Body of pancreas (tissue), 4 donors: ENCODE results near the gene BTBD1. TPM values are rescaled to one million over a fixed set of nuclear protein-coding genes. Genes with fewer than 3 reads are reported as not detected.

Experiments used
- ATAC-seq: fragments of 150-250 bp; one replicate; pipeline ENCODE4 v1.9.1; 2016
- DNase-seq, 4 donors: peaks; one replicate each; pipeline ENCODE4 v3.0.0-alpha.2; 2019
- H3K27ac ChIP-seq, 4 donors: fragments of 200-600 bp; sonication (generic); 1 replicate in 3 of 4; 2 replicates in 1 of 4; pipeline versions ENCODE4 v1.5.1 to v1.6.1; 2016 to 2019; ENCODE audit warnings: mild to moderate bottlenecking in 1 of 4, mixed read lengths in 1 of 4, moderate library complexity in 1 of 4
- H3K27me3 ChIP-seq, 2 donors: fragments of 200-600 bp; sonication (generic); one replicate each; pipeline ENCODE4 v1.6.0; 2016; ENCODE audit warnings: mild to moderate bottlenecking in 1 of 2
- H3K36me3 ChIP-seq, 2 donors: fragments of 200-600 bp; sonication (generic); replicated peaks in 1 of 2; 2 replicates each; pipeline ENCODE4 v1.5.1; 2016; ENCODE audit warnings: low read depth in 2 of 2; ENCODE audit not compliant: insufficient read depth in 1 of 2
- H3K4me1 ChIP-seq: fragments of 200-600 bp; sonication (generic); one replicate; pipeline ENCODE4 v1.6.0; 2016
- H3K4me3 ChIP-seq, 2 donors: fragments of 200-600 bp; sonication (generic); 1 replicate in 1 of 2; 2 replicates in 1 of 2; pipeline ENCODE4 v1.5.1; 2016 to 2019
- H3K9me3 ChIP-seq, 3 donors: fragments of 200-600 bp; sonication (generic); 1 replicate in 2 of 3; 2 replicates in 1 of 3; pipeline ENCODE4 v1.5.1; 2016
- POLR2A ChIP-seq, 3 donors: fragments of 450-650 bp; IDR thresholded peaks; one replicate each; pipeline ENCODE4 v1.6.1; 2016; ENCODE audit warnings: antibody characterized with exemption in 3 of 3, mild to moderate bottlenecking in 2 of 3
- WGBS, 2 donors: methylation state at CpG; one replicate each; pipeline ENCODE4 v1.1.5; 2017; 5-methylcytosine and 5-hydroxymethylcytosine counted together
- intact Hi-C: fragments of 100-400 bp; cut with DNase I; formaldehyde crosslinking; loops from one replicate; pipeline ENCODE4 v1.15.1; 2023
- total RNA-seq, 2 donors: library from RNA; depleted of rRNA; stranded (reverse); fragments of >200 nt; gene quantifications; one replicate each; pipeline ENCODE4 v1.1.0, GENCODE V29; 2016
- TF ChIP-seq, protein P1 (sequence below), 7 experiments: fragments of 450-650 bp in 4 of 7; fragments of 200-600 bp in 3 of 7; sonication (generic) in 3 of 7; IDR thresholded peaks; one replicate each; pipeline ENCODE4 v1.5.1; 2016 to 2019; ENCODE audit warnings: antibody characterized with exemption in 7 of 7

The BTBD1 gene
- total RNA-seq, 2 donors from 2014 or later: 24.4 to 37.9 TPM

DNA sequence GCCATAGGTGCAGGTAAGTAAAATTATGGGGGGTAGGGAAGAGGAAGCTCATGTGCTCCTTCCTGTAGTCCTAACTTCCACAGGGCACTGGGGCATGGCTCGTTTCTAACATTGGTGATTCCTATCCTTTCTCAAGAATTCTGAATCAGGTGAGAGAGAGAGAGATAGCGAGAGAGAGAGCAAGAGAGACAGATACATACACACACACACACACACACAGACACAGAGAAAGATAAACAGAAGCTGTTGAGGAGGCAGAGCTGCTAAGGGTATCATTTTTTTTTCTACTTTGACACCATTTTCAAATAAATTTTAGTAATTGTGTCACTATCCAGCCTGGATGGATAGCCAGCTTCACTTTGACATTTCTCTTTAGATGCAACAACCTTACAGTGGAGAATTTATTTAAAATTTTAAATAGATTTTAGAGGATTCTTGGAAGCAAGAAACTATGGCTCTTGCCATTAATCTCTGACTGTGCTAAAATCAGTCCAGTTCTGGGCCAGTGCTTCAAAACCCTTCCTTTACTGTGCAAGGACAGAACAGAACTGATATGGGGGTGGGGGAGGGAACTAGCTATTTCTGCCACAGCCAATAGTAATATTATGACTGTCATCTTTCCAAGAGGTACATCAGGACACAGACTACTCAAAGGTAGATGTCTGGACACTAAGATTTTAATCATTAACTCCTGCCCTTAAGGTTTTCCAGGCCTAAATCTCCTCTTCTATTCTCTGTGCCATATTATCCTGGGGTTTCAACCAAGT lies 95.7 kb downstream of the BTBD1 start:
- peak; percentile 34 for ATAC-seq
- WGBS, 2 donors: 34 to 41% methylated on average over 2 of the region's 2 CpGs
- TF ChIP-seq, protein P1, sequence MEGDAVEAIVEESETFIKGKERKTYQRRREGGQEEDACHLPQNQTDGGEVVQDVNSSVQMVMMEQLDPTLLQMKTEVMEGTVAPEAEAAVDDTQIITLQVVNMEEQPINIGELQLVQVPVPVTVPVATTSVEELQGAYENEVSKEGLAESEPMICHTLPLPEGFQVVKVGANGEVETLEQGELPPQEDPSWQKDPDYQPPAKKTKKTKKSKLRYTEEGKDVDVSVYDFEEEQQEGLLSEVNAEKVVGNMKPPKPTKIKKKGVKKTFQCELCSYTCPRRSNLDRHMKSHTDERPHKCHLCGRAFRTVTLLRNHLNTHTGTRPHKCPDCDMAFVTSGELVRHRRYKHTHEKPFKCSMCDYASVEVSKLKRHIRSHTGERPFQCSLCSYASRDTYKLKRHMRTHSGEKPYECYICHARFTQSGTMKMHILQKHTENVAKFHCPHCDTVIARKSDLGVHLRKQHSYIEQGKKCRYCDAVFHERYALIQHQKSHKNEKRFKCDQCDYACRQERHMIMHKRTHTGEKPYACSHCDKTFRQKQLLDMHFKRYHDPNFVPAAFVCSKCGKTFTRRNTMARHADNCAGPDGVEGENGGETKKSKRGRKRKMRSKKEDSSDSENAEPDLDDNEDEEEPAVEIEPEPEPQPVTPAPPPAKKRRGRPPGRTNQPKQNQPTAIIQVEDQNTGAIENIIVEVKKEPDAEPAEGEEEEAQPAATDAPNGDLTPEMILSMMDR (IDR thresholded peaks at IDR 0.05): no peak
- TF ChIP-seq POLR2A (IDR thresholded peaks at IDR 0.05): no peak
- no peaks in the 10 kb centered on the region for H3K27me3 ChIP-seq
- intact Hi-C loops: no loop called here
- H3K36me3 ChIP-seq: no peaks in the 10 kb centered on the region
- peak overlapping the region; percentile 18 to 76 (median 67) for H3K27ac ChIP-seq
- no peak overlapping the region for H3K4me3 ChIP-seq
- no peaks in the 10 kb centered on the region for H3K9me3 ChIP-seq
- DNase-seq: no peak
- H3K4me1 ChIP-seq: peaks cover 49% of the 10 kb centered on the region

DNA sequence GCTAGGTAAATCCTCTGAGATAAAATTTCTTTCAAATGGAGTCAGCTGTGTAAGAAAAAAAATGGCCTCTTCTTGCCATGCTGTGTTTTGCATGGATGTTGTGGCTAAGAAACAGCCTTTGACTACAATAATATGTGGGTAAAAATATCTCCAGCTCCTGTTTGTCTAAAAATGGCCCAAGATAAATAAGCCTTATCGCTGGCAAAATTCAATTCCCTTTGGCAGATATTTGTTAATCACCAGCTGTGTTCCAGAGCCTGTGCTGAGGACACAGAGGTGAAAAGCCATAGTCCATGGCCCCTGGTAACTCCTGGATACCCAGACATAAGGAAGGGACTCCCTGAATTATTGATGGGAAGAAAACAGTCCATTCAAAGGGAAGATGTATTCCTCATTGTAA lies 96.4 kb downstream of the BTBD1 start:
- DNase-seq: peak; percentile 39 to 65 (median 56)
- Histone ChIP-seq H3K9me3 (no peaks in the 10 kb centered on the region), H3K36me3 (no peaks in the 10 kb centered on the region), H3K4me3 (no peak overlapping the region), H3K27me3 (no peaks in the 10 kb centered on the region), H3K4me1 (peaks cover 49% of the 10 kb centered on the region), H3K27ac (peak overlapping the region; percentile 21 to 76 (median 67))
- no peak for TF ChIP-seq POLR2A (IDR thresholded peaks at IDR 0.05)
- TF ChIP-seq, protein P1 (IDR thresholded peaks at IDR 0.05): no peak
- WGBS, 2 donors: 7 to 24% methylated on average over 1 of the region's 1 CpG
- intact Hi-C loops: no loop called here
- ATAC-seq: peak; percentile 88

DNA sequence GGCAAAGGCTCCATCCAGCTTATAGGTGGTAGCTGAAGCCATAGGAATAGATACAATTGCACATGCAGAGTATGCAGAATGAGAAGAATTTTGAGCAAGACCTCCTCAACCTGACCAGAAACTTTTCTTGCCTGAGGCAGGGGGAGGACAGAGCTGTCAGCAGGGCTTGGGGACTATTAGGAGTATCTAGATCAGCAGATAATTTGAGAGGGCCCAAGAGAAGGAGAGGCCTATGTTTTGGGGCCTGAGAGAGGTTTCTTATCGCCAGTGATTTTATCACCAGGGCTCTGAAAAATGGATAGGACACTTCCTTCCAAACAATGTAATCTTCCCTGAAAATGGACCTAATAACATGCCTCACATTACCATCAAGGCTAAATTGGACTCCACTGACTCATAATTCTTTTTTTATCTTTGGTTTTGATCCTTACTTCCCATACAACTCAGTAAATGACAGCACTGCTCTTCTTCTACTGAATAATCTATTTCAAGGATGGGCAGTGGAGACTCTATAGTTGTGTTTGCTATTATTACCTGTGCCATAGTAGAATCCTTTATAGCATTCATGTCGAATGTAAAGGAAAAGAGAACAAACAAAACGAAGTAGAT lies 96.9 kb downstream of the BTBD1 start:
- no peak for DNase-seq
- Histone ChIP-seq H3K27ac (peak overlapping the region; percentile 49 to 76 (median 67)), H3K27me3 (no peaks in the 10 kb centered on the region), H3K36me3 (no peaks in the 10 kb centered on the region), H3K4me3 (no peak overlapping the region), H3K9me3 (no peaks in the 10 kb centered on the region), H3K4me1 (peaks cover 49% of the 10 kb centered on the region)
- TF ChIP-seq, protein P1 (IDR thresholded peaks at IDR 0.05): no peak
- no peak for TF ChIP-seq POLR2A (IDR thresholded peaks at IDR 0.05)
- ATAC-seq: no peak
- intact Hi-C loops: no loop called here
- WGBS, 2 donors: 17 to 20% methylated on average over 3 of the region's 3 CpGs

DNA sequence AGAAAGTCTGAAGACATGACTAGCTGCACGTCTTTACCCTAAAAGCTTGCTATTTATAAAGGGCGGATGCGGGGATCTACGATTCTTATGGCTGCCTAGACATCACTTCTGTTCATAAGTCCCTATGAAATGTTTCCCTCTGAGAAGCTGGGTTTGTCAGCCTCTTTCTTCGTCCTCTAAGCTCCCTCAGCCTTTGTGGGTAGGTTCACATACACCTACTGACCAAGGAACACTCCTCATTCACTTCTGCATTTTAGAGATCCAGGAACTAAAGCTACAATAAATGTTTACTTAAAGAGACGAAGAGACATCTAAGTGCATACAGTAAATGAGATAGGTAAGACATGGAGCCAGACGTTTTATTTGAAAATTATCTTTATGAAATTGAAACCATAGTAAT lies 97.7 kb downstream of the BTBD1 start:
- intact Hi-C loops: no loop called here
- no peak for TF ChIP-seq POLR2A (IDR thresholded peaks at IDR 0.05)
- TF ChIP-seq, protein P1 (IDR thresholded peaks at IDR 0.05): no peak
- Histone ChIP-seq H3K9me3 (no peaks in the 10 kb centered on the region), H3K27ac (peak overlapping the region in 2 of 4 donors; percentile 73 to 76), H3K36me3 (no peaks in the 10 kb centered on the region), H3K27me3 (no peaks in the 10 kb centered on the region), H3K4me3 (no peak overlapping the region), H3K4me1 (peaks cover 49% of the 10 kb centered on the region)
- DNase-seq: no peak
- WGBS, 2 donors: 70 to 76% methylated on average over 7 of the region's 7 CpGs
- no peak for ATAC-seq
